ENCODE measurements around the gene MFF. TPM values are rescaled to one million over a fixed set of nuclear protein-coding genes. Genes with fewer than 3 reads are reported as not detected.

MFF gene
- total RNA-seq, 1 experiment from 2014 or later, result 83.3 TPM

GRCh38 chr2:227373389-227373788 is 48.3 kb downstream of the MFF start:
- no peaks in the 10 kb centered on the region for H3K9me3 ChIP-seq (ENCODE audit: control insufficient read depth, low read depth, low read length)
- H4K8ac ChIP-seq (replicated peaks; ENCODE audit: insufficient read length, low read depth, low read length), result no peak overlapping the region
- H4K91ac ChIP-seq (ENCODE audit: insufficient read length, low read depth, low read length), result no peak overlapping the region
- H3K27ac ChIP-seq (ENCODE audit: insufficient read length, low read depth, low read length), result no peak overlapping the region
- H3K4ac ChIP-seq (ENCODE audit: low read depth, low read length), result no peak overlapping the region
- H3K56ac ChIP-seq (ENCODE audit: insufficient read length, low read depth, low read length), result no peak overlapping the region
- no peak overlapping the region for H3K9ac ChIP-seq (ENCODE audit: extremely low read depth, insufficient read length, low read length)
- Mint-ChIP-seq H3K4me1 (peaks cover 10 to 12% of the 10 kb centered on the region in 2 experiments), H3K27ac (no peak overlapping the region), H3K27me3 (ENCODE audit: low read depth) (no peaks in the 10 kb centered on the region), H3K4me3 (no peak overlapping the region), H3K36me3 (ENCODE audit: insufficient read depth in 1 of 3, low read depth in 3 of 3) (no peaks in the 10 kb centered on the region), H3K9me3 (no peaks in the 10 kb centered on the region)
- H2BK5ac ChIP-seq (ENCODE audit: insufficient read length, low read length), result no peak overlapping the region
- H2BK15ac ChIP-seq (ENCODE audit: low read depth, low read length), result no peak overlapping the region
- H2AK5ac ChIP-seq (ENCODE audit: insufficient read length, low read length), result no peak overlapping the region
- no peaks in the 10 kb centered on the region for H4K20me1 ChIP-seq (ENCODE audit: control insufficient read depth, insufficient read depth, insufficient read length)
- no peak for TF ChIP-seq CTCF (conservative IDR thresholded peaks at IDR 0.05)
- no peak overlapping the region for H2BK120ac ChIP-seq (ENCODE audit: low read depth, low read length, poor library complexity, severe bottlenecking)
- no peak overlapping the region for H3K4me2 ChIP-seq (ENCODE audit: insufficient read depth, insufficient read length, low read length)
- H3K4me1 ChIP-seq (ENCODE audit: insufficient read depth, low read length), result no peaks in the 10 kb centered on the region; the same call in 1 of the 2 replicates
- H3T11ph ChIP-seq (ENCODE audit: low read length), result no peak overlapping the region
- WGBS (ENCODE audit: extremely low coverage, insufficient read length, low lambda C conversion rate), result no CpG with 5 or more reads among the region's 10 CpGs
- no peak overlapping the region for H2AFZ ChIP-seq (ENCODE audit: low read length)
- no peak overlapping the region for H3K14ac ChIP-seq (ENCODE audit: insufficient read depth, low read length)
- H4K5ac ChIP-seq (ENCODE audit: insufficient read length, low read depth, low read length), result no peak overlapping the region
- no peak for DNase-seq
- H3K27me3 ChIP-seq (ENCODE audit: insufficient read depth, low read length), result no peaks in the 10 kb centered on the region
- H3K23me2 ChIP-seq (ENCODE audit: insufficient read length, low read depth, low read length, poor library complexity, severe bottlenecking), result no peaks in the 10 kb centered on the region
- no peak overlapping the region for H3K18ac ChIP-seq (ENCODE audit: insufficient read length, low read depth, low read length)
- no peaks in the 10 kb centered on the region for H3K79me1 ChIP-seq (ENCODE audit: insufficient read depth, low read depth, low read length, poor library complexity, severe bottlenecking)
- H3K23ac ChIP-seq (ENCODE audit: insufficient read length, low read depth, low read length), result no peak overlapping the region
- no peaks in the 10 kb centered on the region for H3K79me2 ChIP-seq (ENCODE audit: insufficient read depth, low read length)
- H2BK12ac ChIP-seq (ENCODE audit: insufficient read length, low read depth, low read length), result no peak overlapping the region
- no peak overlapping the region for H2BK20ac ChIP-seq (ENCODE audit: low read depth, low read length, poor library complexity, severe bottlenecking)
